HFFc6 (cell line): ENCODE results near the gene CELF4. TPM values are rescaled to one million over a fixed set of nuclear protein-coding genes. Genes with fewer than 3 reads are reported as not detected.

Source experiments
- DNase-seq: peaks from one replicate; pipeline ENCODE4 v3.0.0-alpha.2; 2018
- H3K27ac Mint-ChIP-seq: 2 replicates; pipeline ENCODE4 v1.8.0; 2020; ENCODE audit warnings: mild to moderate bottlenecking, mixed read lengths
- H3K27me3 Mint-ChIP-seq: 2 replicates; pipeline ENCODE4 v1.8.0; 2021; ENCODE audit warnings: mild to moderate bottlenecking, moderate library complexity, mixed read lengths; ENCODE audit not compliant: insufficient read depth
- H3K36me3 Mint-ChIP-seq: 2 replicates; pipeline ENCODE4 v1.8.0; 2021; ENCODE audit warnings: low read depth, mixed read lengths
- H3K4me1 Mint-ChIP-seq: 2 replicates; pipeline ENCODE4 v1.8.0; 2020; ENCODE audit warnings: low read depth, mixed read lengths
- H3K4me3 Mint-ChIP-seq: 2 replicates; pipeline ENCODE4 v1.8.0; 2020; ENCODE audit warnings: mild to moderate bottlenecking, moderate library complexity, mixed read lengths
- H3K9me3 Mint-ChIP-seq: 2 replicates; pipeline ENCODE4 v1.8.0; 2020; ENCODE audit warnings: mild to moderate bottlenecking, mixed read lengths
- total RNA-seq, 6 experiments: library from RNA; stranded (reverse); fragmentation: NEBNext Ultra II Directional; extraction: Animal tissue kit (Norgen Biotek cat#: 25700); gene quantifications; 2 replicates in 1 of 6; 3 replicates in 5 of 6; pipeline ENCODE4 v1.2.3, GENCODE V29; 2021
- TF ChIP-seq, protein P1 (sequence below): fragments of 200-600 bp; sonication (generic); IDR thresholded peaks from 2 replicates; pipeline ENCODE4 v1.5.0; 2021; ENCODE audit warnings: antibody characterized with exemption, mild to moderate bottlenecking

The CELF4 gene
- total RNA-seq, 6 experiments from 2014 or later: not detected

DNA sequence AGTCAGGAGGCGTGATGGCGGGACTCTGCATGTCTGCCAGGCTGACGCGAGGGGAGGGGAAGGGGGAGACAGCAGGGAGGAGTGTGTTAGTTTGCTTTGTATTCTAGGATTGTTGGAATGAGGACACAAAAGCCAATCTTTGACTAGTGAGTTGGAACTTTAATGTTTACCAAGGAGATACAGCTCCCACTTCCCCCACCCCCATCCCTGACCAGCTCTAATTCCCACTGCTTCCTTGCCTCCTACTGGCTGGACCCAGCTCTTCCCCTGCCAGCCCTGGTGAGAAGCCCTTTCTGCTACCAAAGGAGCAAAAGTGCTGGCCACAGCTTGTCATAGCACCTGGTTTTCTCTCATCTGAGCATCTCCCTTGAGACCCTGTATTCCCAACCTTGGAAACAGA lies 84.5 kb downstream of the CELF4 start:
- Mint-ChIP-seq H3K4me1 (no peaks in the 10 kb centered on the region), H3K27ac (no peak overlapping the region), H3K36me3 (no peaks in the 10 kb centered on the region), H3K27me3 (peaks cover 34% of the 10 kb centered on the region), H3K9me3 (no peaks in the 10 kb centered on the region), H3K4me3 (no peak overlapping the region)
- DNase-seq: no peak
- TF ChIP-seq, protein P1, sequence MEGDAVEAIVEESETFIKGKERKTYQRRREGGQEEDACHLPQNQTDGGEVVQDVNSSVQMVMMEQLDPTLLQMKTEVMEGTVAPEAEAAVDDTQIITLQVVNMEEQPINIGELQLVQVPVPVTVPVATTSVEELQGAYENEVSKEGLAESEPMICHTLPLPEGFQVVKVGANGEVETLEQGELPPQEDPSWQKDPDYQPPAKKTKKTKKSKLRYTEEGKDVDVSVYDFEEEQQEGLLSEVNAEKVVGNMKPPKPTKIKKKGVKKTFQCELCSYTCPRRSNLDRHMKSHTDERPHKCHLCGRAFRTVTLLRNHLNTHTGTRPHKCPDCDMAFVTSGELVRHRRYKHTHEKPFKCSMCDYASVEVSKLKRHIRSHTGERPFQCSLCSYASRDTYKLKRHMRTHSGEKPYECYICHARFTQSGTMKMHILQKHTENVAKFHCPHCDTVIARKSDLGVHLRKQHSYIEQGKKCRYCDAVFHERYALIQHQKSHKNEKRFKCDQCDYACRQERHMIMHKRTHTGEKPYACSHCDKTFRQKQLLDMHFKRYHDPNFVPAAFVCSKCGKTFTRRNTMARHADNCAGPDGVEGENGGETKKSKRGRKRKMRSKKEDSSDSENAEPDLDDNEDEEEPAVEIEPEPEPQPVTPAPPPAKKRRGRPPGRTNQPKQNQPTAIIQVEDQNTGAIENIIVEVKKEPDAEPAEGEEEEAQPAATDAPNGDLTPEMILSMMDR: no peak

DNA sequence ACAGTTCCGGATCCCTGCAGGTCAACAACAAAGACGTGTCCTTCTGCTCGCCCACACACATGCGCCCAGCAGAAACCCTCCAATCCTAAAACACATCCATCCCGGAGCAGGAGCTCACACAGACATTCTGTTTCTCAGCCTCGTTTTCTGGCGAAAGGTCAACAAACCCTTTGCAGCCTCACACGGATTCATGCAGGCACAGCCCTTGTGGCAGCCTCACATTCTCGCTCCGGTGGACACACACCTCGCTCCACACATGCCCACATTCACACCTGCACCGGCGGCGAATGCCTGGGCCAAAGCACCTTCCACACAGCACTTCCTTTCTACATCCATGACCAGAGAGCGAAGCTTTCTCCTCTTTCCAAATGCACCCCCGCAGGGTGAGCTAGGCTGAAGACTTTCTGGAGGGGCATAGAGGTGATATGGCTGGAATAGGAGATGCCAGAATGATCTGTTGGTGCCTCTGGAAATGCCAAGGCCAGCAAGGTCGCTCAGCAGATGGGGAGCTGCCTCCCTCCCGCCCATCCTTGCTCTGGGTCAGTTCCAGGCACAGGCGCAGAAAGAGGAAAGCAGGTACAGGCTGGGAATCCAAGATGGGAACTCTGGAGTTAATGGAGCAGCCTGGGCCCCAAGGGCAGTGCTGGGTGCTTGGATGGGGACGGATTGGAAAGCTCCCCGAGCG lies 88.8 kb downstream of the CELF4 start:
- H3K27ac Mint-ChIP-seq: no peak overlapping the region
- H3K27me3 Mint-ChIP-seq: peaks cover 37% of the 10 kb centered on the region
- no peaks in the 10 kb centered on the region for H3K36me3 Mint-ChIP-seq
- no peak overlapping the region for H3K4me3 Mint-ChIP-seq
- TF ChIP-seq, protein P1: no peak
- no peaks in the 10 kb centered on the region for H3K9me3 Mint-ChIP-seq
- DNase-seq: no peak
- no peaks in the 10 kb centered on the region for H3K4me1 Mint-ChIP-seq

DNA sequence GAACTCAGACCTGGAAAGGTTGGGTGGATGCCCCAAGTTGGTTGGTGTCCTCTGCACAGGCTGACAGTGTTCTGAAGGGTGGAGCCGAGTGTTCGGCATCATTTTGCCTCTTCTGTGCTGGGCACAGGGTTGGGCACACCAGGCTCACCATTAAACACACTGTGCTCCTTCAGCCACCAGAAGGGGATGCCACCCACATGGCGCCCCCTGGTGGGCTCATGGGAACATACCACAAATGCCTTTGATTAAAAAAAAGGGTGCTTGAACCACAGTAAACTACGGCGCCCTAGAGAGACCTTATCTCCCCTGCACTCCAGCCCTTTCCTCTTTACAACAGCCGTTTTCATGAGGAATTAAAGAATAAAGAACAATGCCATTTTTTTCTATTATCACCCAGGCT lies 89.4 kb downstream of the CELF4 start:
- H3K4me3 Mint-ChIP-seq: no peak overlapping the region
- H3K9me3 Mint-ChIP-seq: no peaks in the 10 kb centered on the region
- no peaks in the 10 kb centered on the region for H3K36me3 Mint-ChIP-seq
- TF ChIP-seq, protein P1: peak; percentile 91
- H3K27me3 Mint-ChIP-seq: peaks cover 35% of the 10 kb centered on the region
- peak; percentile 21 for DNase-seq
- no peak overlapping the region for H3K27ac Mint-ChIP-seq
- H3K4me1 Mint-ChIP-seq: no peaks in the 10 kb centered on the region

DNA sequence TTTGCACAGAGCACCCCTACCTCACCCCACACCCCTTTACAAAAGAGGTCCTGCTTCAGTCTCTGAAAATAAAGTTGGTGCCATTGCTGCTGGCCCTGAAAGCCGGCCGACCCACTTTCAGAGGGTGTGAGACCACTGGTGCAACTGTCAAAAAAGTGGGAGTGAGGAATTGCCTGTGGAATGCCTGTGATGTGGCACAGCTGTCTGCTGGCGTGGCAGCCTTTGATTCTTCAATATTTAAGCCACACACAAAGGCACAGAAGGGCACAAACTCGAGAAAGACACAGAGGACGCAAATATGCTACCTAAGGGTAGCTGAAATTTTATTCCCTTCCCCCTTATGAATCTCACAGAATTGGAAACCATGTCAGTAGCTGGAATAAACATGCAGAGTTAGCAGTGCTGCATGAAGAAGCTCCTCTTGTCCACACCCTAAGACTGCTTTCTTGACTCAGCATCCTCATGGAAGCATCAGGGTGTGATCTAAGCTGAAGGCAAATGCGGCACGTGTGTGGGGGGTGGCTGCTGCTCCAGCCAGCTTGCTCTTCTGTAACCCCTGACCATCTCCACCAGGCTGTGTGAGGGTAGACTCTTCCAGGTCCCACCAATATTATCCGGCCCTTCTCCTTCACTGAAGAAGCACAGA lies 92.3 kb downstream of the CELF4 start:
- TF ChIP-seq, protein P1: no peak
- Mint-ChIP-seq H3K9me3 (no peaks in the 10 kb centered on the region), H3K36me3 (no peaks in the 10 kb centered on the region), H3K27me3 (peaks cover 45% of the 10 kb centered on the region), H3K4me1 (no peaks in the 10 kb centered on the region), H3K4me3 (no peak overlapping the region), H3K27ac (no peak overlapping the region)
- no peak for DNase-seq

DNA sequence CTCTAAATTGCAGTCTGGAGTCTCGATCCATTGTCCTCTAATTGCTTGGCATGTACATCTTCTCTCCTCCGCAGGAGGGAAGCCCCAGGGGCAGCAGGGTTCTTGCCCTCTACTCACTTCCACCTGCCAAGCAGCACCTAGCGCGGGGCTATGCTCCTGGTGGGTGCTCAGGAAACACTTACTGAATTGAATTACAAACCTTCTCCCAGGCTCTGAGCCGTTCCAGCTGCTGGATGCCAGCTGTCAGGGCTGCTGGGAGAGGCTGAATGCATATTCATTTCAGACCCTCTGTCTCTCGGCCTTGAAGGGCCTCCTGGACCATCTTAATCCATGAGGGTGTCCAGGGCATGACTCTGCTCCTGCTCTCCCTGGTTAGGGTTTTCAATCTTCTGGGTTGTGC lies 94.0 kb downstream of the CELF4 start:
- TF ChIP-seq, protein P1: no peak
- Mint-ChIP-seq H3K4me3 (no peak overlapping the region), H3K27ac (no peak overlapping the region), H3K27me3 (peaks cover 41% of the 10 kb centered on the region), H3K36me3 (no peaks in the 10 kb centered on the region), H3K4me1 (no peaks in the 10 kb centered on the region), H3K9me3 (no peaks in the 10 kb centered on the region)
- no peak for DNase-seq
